HTERT RPE-1 (cell line): ENCODE measurements around the gene C1GALT1.
"Not testable (repeated sequence)": the region's sequence is repeated elsewhere in the genome, so short reads cannot be mapped to it uniquely, and the experiment has no call there.

ENCODE experiments used
- in situ Hi-C: fragments of 300-500 bp; cut with MboI; formaldehyde crosslinking; loops from 4 replicates; pipeline ENCODE4 v1.14.3; 2020; ENCODE audit warnings: low sequenced_read_pairs

Gene C1GALT1

DNA sequence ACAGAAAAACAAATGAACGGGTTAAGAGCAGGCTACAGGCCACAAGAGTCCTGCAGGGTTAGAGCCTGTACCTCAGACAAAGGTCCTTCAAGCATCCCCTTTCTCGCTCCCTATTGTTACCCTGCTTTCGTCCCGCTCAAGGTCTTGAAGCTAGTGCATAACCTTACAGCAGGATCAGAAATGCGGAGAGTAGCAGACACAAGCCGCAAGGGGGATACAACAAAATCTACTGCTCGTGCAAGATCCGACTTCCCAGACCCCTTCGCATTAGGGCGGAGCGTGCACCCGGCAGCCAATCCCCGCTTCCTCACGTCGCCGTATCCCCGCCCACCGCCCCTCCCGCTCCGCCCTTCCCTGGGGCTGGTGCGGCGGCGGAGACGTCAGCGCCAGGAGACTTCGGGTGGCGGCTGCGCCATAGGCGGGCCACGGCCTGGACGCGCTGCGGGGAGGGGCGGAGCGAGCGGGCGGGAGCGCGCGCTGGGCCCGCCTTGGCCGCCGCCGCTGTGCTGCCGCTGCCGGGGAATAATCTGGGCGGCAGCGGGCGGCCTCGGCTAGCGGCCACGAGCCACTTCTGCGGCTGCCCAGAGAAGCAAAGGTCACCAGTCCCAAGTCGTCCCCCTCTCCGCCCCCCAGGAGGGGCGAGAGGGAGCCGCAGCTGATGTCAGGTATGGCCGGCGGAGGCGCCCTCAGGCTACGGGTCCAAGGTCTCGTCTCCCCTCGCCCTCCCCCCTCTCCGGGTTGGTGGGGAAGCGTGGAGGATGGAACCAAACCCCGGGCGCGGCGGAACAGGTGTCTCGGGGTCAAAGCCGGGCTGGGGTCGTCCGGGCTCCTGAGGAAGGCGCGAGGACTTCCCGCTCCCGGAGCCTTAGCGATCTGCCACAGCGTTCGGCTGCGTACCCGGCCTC lies at the start of gene C1GALT1:
TSS of gene C1GALT1 (plus strand) at position 389 of the 905 bp plus-strand sequence. CDS start 51,776 bp downstream, outside the sequence.
- in situ Hi-C loops, result no loop called here

DNA sequence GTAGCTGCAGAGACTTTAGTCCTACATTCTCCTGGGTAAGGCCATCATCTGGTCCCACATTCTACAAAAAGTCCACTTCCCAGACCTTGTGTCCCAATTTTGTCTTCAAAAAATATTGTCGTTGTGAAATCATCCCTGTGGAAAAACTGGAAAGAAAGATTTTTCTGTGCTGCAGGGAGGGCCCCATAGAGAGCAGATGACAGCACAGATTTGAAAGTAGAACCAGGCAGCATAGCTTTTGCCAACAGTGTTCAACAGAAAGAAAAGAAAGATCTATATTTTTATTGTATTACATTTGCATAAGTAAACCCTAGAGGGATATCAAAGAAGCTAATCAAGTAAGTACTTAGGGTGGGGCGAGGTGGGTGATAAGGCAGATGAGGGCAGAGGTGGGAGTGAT lies 48.3 kb upstream of the C1GALT1 start:
- in situ Hi-C loops, result no loop called here

DNA sequence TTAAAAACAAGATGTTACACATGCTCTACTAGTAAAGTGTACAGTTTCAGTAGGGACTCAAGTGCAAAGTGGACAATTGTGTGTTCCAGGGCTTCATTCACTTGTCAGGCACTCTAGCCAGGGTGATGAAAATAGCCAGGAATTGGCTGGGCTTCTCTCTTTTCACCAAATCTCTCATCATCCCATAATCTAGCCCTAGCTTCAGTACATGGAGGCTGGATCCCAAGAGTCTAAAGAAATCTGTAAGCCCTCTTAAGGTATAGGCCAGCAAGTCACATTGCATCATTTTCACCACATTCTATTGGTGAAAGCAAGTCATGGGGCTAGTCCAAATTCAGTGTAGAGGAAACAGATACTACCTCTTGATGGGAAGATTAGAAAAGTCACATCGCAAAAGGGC lies 47.3 kb upstream of the C1GALT1 start:
- in situ Hi-C loops, result no loop called here

DNA sequence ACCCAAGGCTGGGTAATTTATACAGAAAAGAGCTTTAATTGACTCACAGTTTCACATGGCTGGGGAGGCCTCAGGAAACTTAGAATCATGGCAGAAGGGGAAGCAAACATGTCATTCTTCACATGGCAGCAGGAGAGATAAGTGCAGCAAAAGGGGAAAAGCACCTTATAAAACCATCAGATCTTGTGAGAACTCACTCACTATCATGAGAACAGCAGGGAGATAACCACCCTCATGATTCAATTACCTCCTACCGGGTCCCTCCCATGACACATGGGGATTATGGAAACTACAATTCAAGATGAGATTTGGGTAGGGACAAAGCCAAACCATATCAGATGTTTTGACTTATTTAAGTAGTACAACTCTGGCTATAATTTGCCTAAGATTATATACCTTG lies 46.4 kb upstream of the C1GALT1 start:
- in situ Hi-C loops, result not testable (repeated sequence)

DNA sequence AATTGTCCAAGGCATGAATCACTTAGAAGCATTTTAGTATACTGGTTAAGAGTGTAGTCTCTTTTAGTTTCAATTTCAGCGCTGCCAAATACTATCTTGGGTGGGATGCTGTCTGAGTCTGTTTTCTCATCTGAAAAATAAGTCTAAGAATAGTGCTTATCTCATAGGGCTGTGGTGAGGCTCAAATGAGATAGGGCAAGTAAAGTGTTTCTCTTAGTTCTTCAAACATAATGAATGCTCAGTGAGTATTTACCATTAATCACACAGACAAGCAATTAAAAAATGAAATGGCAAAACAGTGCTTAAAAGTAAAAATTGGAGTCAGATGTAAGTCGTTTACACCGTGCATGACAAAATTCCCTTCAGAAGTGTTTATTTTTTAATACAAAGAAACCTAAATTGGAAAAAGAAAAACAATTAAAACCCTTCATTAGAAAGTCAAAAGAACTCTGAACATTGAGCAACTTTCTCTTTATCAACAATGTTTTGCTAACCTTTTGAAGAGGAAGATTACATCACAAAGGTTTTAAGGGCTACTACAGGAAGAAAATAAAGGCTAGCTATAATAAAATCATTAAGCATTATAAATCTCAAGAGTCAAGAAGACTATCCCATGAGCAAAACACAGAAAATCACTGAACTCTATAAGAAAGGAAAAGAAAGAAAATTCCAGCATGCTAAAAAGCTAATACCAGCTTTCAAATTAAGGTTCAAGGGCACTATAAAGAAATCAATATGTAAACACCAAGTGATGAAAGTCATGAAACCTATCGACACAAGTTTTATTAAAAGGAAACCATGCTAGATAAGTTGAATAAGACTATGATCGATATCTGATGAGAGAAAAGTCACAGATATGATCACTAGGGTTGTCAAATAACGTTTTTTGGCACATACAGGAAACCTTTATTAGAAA lies 45.6 kb upstream of the C1GALT1 start:
- in situ Hi-C loops, result no loop called here

DNA sequence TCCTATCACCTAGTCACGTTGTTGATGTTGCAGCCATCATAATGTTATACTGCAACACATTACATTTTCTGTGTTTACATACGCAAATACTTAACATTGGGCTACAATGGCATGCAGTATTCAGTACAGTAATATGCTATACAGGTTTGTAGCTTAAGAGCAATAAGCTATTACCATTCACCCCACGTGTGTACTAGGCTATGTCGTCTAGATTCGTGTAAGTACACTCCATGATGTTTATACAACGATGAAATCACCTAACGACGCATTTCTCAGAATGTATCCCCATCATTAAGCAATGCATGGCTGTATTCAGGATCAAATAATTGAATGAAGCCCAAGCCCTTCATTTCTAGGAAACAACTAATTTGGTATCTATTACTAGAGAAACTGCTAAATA lies 43.4 kb upstream of the C1GALT1 start:
- in situ Hi-C loops, result no loop called here

DNA sequence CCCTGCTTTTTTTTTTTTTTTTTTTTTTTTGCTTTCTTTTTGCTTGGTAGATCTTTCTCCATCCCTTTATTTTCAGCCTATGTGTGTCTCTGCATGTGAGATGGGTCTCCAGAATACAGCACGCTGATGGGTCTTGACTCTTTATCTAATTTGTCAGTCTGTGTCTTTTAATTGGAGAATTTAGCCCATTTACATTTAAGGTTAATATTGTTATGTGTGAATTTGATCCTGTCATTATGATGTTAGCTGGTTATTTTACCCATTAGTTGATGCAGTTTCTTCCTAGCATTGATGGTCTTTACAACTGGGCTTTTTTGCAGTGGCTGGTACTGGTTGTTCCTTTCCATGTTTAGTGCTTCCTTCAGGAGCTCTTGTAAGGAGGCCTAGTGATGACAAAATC lies 38.9 kb upstream of the C1GALT1 start:
- in situ Hi-C loops, result not testable (repeated sequence)

DNA sequence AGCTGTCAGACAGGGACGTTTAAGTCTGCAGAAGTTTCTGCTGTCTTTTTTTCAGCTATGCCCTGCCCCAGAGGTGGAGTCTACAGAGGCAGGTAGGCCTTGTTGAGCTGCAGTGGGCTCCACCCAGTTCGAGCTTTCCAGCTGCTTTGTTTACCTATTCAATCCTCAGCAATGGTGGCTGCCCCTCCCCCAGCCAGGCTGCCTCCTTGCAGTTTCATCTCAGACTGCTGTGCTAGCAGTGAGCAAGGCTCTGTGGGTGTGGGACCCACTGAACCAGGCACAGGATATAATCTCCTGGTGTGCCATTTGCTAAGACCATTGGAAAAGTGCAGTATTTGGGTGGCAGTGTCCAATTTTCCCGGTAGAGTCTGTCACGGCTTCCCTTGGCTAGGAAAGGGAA lies 37.2 kb upstream of the C1GALT1 start:
- in situ Hi-C loops, result not testable (repeated sequence)

DNA sequence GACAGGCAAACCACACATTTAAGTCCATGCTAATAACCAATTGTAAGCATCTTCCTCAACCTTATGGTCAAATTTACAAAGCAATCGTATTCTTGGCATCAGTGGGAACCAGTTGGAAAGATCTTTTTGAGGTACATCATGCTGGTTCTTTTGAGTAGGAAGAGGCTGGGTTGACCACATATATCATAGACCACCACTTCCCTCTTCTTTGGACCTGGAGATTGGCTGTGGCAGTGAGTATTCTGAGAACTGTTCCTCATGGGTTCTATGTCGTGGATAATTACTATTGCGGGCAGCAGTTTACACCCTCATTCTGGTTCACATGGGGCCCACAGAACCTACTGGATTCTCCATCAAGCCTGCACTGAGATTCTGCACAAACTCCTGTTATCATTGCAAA lies 35.5 kb upstream of the C1GALT1 start:
- in situ Hi-C loops, result no loop called here

DNA sequence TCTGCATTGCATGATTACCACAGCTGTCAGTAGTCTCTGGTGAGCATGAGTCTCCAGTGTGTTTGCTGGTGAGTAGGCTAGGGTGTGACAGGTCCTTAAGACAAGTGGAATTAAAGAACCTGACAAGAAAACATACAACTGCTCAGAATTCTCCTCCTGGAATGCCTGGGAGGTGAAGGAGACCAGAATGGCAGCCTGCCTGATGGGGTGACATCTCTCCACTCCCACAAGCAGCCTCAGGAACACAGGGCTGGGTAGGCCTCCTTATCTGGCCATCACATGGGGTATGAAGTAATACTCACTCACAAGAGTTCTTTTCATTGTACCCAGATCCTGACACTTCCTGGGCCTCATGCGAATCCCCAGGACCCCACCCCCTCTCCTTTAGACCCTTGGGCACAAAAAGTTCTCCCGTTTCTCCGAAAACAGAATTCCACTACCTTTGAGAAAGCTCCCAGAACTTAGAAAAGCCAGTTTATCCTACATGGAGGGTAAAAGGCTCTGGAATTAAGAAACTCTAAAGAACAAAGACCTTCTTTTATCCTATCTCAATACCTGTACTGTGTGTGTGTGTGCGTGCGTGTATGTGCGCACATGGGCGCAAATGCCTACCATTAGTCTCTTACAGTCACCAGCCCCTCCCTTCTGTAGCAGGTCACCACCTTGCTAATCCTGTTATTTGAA lies 33.4 kb upstream of the C1GALT1 start:
- in situ Hi-C loops, result no loop called here

DNA sequence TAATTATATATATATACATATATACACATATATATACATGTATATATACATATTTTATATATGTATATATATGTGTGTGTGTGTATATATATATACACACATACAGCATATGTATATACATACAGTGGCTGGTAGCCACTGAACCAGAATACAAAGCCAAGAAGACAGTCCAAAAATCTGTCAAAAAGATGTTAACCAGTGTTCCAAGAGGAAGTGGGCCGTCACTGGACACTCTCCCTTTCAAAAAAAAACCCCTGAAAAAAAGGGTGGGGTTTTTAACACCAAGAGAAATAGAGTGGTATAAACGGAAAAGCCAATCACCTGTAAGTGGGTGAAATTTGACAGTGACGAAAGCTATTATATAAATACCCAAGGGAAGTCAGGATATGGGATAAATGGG lies 31.1 kb upstream of the C1GALT1 start:
- in situ Hi-C loops, result no loop called here

DNA sequence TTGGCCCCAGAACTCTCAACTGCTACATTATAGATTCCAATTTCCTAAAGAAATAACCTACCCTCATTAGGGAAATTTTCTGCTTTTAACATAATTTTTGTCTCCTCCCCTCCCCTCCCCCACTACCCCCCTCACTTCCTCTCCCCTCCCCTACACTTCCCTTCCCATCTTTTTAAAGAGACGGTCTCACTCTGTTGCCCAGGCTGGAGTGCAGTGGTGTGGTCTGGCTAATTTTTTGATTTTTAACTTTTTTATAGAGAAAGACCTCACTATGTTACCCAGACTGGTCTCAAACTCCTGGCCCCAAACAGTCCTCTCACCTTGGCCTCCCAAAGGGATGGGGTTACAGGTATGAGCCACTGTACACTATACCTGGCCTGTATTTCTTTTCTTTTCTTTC lies 30.5 kb upstream of the C1GALT1 start:
- in situ Hi-C loops, result no loop called here

DNA sequence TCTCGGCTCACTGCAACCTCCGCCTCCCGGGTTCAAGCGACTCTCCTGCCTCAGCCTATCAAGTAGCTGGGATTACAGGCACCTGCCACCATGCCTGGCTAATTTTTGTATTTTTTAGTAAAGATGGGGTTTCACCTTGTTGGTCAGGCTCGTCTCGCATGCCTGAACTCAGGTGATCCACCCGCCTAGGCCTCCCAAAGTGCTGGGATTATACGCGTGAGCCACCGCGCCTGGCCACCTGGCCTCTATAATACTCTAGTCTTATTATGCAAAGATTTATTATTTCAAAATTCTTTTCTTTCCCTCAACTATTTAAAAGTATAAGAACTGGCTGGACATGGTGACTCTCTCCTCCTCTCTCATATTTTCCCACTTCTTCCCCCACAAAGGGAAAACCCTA lies 30.0 kb upstream of the C1GALT1 start:
- in situ Hi-C loops, result no loop called here

DNA sequence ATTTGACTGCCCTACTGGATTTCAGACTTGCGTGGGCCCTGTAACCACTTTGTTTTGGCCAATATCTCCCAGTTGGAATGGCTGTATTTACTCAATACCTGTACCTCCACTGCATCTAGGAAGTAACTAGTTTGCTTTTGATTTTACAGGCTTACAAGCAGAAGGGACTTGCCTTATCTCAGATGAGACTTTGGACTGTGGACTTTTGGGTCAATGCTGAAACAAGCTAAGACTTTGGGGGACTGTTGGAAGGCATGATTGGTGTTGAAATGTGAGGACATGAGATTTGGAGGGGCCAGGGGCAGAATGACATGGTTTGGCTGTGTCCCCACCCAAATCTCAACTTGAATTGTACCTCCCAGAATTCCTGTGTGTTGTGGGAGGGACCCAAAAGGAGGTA lies 28.0 kb upstream of the C1GALT1 start:
- in situ Hi-C loops, result not testable (repeated sequence)

DNA sequence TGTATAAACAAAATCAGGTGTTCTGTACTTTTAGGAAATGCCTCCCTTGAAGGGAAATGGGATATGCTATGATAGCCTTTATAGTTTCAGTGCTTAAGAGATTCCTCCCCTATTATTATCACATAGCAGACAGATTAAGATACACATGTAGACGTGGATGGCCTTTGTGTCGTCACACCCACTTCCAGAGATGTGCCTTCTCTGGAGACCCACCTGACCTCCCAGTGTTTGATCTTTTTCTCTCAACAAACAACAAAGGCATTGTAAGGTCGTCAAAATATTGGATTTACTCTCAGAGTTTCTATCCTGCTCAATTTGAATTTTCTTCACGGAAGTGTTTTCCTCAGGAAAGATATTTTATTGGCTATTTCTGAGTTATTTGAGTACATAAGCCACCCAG lies 25.7 kb upstream of the C1GALT1 start:
- in situ Hi-C loops, result no loop called here

DNA sequence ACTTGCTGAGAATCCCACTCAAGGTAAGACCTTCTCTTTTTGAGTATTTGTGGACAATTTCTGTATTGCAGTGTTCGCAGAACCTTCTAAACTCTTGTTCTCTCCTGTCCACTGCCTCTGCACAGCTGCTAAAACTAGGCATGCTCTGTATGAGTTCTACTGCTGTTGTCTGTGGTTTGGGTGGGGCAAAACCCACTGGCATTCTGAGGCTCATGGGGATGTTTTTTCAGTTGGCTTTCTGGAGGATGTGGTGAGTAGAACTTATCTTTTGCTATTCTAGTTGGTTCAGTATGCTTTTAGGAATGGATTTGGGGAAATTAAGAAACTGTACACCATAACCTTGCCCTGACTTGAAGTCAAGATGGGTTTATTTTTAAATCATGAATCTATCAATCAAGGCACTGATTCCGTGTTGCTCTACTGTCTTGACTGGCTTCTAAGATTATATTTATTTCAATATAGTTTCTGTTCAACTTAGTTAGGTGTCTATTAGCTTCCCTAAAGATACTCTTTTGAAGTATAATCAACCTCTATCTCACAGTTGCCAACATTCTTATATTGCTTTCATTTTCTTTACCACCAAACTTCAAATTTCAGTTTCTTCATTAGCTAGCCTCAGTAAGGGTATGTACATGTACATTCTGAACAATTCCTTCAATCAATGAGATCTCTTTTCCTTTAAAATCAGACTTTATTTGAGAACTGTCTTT lies 25.0 kb upstream of the C1GALT1 start:
- in situ Hi-C loops, result no loop called here

DNA sequence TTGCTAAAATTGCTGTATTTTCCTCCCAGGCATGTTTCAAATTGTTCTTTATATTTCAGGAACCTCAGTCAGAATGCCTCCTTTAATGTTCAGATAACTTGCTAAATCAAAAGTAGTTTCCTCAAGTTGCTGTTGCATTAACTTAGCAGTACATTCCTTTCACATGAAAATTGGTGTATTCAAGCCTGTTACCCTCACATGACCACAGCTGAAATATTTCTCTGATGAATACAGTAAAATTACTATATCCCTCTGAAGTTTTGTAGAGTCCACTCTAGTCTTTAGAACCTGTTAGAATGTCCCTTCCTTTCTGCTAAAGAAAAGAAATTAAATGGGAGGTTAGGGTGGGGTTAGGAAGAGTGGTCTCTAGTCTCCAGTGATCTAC lies 24.5 kb upstream of the C1GALT1 start:
- in situ Hi-C loops, result no loop called here

DNA sequence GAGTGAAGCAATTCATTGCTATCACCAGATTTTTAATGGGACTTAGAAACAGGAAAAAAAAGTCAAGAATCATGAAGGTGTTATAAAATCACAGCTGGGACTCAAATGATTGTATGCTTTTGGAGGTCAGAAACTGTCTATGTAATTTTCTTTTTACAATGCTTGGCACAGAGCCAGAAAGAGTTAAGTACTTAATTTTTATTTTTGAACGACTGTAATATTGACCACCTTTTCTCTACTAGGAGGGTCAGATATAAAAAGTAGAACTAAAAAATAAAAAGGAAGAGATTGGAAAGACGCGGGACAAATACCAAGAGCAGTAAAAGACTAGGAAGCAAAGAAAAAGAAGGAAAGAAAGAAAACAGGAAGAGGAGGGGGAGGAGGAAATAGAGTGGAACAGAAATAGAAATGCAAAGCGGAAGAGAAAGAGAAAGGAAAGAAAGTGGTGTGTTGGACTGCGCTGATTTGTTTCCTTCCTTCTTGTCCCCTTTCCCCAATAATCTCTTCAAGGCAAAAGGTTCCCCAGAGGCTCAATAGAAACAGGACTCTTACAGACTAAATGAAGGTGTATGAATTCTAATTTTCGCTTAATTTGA lies 23.2 kb upstream of the C1GALT1 start:
- in situ Hi-C loops, result no loop called here

DNA sequence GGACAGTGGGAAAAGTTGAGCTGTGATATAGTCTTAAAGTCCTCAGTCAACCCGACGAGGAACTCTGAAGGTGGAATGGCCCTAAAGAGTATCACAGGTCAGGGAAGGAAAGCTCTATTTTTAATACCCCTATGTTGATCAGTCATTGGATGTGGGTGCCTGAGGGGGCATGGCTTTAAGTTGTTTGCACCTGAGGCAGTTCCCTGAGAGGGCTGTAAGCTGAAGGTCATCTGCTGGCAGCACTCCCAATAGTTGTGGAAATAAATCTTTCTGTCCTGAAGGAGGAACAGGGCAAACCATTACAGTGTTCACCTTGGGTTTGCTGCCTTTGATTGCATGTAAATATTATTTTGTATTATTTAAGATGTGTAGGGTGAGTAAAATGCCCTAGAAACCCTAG lies 17.8 kb upstream of the C1GALT1 start:
- in situ Hi-C loops, result no loop called here

DNA sequence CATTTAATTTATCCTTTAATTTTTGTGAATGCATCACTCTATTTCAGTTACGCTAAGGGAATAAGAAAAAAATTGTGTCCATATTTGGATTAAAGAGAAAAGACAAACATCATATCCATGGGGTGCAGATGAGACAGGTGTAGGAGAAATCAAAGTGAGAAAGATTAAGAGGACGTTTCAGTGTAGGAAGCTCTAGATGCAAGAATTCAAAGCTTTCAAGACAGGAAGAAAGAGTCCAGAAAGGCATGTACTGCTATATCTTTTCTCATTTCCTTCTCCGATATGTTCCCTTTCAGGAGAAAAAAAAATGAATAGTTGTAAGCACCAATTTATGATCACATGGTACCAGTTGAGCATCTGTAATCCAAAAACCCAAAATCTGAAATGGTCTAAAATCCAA lies 17.0 kb upstream of the C1GALT1 start:
- in situ Hi-C loops, result no loop called here
